ENCODE measurements around the gene TAMM41.
A peak's percentile ranks its signal among the peaks of the same experiment; 100 is the strongest.
"Not testable (repeated sequence)": the region's sequence is repeated elsewhere in the genome, so short reads cannot be mapped to it uniquely, and the experiment has no call there.

The TAMM41 gene

DNA sequence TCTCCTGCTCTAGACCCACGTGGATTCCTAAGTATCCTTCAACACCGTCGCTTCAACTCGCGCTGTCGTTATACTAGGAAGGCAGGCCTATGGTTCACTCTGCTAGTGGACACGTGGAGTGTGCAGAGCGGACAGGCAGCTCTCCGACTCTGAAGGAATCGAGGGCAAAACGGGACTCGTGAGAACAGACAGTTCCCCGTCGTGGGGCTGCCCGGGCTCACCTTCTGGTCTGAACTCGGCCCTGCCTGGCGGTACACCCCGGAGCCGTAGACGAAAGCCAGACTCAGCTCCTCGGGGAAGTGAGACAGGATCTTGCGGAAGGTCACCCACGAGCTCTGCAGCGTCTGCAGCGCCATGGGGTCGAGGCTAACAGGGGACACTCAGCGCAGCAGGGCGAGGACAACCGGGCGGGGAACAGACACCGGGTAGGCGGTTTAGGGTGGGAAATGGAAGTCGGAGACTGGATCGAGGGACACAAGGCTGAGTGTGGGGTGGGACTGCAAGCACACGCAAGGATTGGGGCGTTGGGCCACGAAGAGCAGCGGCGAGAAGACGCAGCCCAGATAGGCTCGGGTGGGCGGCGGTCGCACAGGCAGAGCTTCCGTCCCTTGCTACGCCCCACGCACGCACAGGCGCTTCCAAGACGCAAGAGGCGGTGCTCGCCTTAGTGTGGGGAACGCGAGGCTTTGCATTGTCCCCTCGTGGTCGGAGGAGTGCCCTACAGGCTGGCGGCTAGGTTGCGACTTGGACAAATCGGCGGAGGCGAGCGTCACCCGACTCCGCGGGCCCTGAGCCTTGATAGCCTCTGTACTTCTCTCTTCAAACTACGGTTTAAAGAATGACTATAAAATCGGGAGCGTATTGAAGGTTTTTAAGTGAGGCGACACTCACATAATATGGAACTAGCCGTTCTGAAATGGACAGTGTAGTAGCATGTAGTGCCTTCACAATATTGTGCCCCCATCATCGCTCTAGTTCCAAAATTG, at the start of gene TAMM41:
TSS of gene TAMM41 (minus strand) at position 605 of the 986 bp plus-strand sequence. CDS start at position 356, 249 bp downstream.
- peak; percentile 91 for DNase-seq (ENCODE audit: low spot score)

- no peak for DNase-seq (ENCODE audit: low spot score)
Observed at GRCh38 chr3:11878837-11879236, 32.2 kb upstream of the TAMM41 start.

DNA sequence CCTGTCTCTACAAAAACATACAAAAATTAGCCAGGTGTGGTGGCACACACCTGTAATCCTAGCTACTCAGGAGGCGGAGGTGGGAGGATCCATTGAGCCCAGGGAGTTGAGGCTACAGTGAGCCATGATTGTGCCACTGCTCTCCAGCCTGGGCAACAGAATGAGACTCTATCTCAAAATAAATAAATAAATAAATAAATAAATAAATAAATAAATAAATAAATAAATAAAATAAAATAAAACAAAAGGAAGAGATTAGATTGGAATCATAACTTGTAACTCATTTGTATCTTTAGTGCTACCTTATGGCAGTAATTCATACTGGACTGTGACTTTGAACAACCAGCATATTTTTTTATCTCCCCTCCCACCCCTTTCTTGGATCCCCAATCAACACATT, 28.0 kb upstream of the TAMM41 start:
- DNase-seq (ENCODE audit: low spot score): not testable (repeated sequence)

GRCh38 chr3:11863739-11864138, 17.1 kb upstream of the TAMM41 start:
- not testable (repeated sequence) for DNase-seq (ENCODE audit: low spot score)

GRCh38 chr3:11862584-11862983, 15.9 kb upstream of the TAMM41 start:
- not testable (repeated sequence) for DNase-seq (ENCODE audit: low spot score)

- DNase-seq (ENCODE audit: low spot score): not testable (repeated sequence)
Observed at GRCh38 chr3:11862145-11862544, 15.5 kb upstream of the TAMM41 start.

GRCh38 chr3:11860213-11860612, 13.5 kb upstream of the TAMM41 start:
- DNase-seq (ENCODE audit: low spot score): not testable (repeated sequence)

DNA sequence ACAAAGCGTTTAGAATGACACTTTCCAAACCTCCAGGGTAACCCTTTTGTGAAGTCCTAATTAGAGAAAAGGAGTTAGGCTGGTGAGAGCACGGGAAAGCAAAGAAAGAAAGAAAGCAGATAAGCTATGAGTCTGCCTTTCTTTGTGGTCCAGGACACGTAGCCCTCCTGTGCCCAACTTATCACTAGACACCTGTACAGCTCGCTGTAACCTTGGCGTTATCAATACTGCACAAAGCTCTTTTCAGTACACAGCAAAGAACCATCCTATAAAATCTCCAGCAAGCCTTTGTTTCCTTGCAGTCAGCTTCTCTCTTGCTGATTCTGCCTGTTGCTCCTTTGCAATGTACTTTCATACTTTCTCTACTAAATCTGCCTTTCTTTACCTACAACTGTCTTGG, 6.8 kb upstream of the TAMM41 start:
- no peak for DNase-seq (ENCODE audit: low spot score)

- no peak for DNase-seq (ENCODE audit: low spot score)
Observed at GRCh38 chr3:11850003-11850402, 3.3 kb upstream of the TAMM41 start.

GRCh38 chr3:11847607-11848006, 922 bp upstream of the TAMM41 start:
- DNase-seq (ENCODE audit: low spot score): no peak

GRCh38 chr3:11845651-11846050, 1.0 kb downstream of the TAMM41 start:
- DNase-seq (ENCODE audit: low spot score): no peak

DNA sequence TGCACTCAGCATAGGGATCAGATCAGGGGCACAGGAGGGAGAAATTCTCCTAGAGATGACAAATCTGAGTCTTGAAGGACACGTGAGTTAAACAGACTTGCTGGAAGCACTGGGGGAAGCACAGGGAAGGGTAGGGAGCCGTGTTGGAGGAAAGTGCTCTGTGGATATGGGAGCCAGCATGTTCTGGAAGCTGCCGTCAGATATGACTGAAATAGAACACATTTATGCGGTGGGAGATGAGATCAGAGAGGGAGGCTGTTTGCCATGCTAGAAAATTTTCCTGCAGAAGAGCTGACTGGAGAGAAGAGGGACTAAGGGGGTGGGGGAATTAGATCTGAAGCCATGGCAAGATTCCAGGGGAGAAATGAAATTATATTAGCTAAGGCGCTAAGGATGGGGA, 1.8 kb downstream of the TAMM41 start:
- DNase-seq (ENCODE audit: low spot score): no peak

DNA sequence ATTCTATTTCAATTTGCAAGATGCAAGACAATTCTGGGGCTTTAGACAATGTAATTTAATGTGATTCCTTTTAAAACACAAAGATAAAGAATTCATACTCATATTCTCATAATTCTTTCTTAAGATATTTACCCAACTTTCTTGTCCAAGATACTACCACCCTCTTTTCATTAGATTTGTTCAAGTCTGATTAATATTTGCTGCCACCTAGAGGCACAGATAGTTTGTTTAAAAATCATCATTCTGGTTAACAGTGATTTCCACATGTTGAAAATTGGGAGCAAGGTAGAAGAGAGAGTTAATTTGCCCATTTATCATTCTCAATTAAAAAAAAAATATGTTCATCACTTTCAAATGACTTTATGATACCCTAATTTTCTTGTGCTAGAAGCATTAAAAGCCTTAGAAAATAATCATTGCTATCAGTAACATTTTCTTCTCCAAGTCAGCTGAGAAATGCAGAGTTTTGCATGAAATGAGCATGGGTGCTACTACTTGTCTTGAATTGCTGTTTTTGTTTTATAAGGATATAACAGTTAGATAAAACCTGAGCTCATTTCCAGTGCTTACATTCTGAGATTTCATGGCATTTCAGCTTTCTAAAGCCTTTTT, 11.6 kb downstream of the TAMM41 start:
- peak; percentile 33 for DNase-seq (ENCODE audit: low spot score)

DNA sequence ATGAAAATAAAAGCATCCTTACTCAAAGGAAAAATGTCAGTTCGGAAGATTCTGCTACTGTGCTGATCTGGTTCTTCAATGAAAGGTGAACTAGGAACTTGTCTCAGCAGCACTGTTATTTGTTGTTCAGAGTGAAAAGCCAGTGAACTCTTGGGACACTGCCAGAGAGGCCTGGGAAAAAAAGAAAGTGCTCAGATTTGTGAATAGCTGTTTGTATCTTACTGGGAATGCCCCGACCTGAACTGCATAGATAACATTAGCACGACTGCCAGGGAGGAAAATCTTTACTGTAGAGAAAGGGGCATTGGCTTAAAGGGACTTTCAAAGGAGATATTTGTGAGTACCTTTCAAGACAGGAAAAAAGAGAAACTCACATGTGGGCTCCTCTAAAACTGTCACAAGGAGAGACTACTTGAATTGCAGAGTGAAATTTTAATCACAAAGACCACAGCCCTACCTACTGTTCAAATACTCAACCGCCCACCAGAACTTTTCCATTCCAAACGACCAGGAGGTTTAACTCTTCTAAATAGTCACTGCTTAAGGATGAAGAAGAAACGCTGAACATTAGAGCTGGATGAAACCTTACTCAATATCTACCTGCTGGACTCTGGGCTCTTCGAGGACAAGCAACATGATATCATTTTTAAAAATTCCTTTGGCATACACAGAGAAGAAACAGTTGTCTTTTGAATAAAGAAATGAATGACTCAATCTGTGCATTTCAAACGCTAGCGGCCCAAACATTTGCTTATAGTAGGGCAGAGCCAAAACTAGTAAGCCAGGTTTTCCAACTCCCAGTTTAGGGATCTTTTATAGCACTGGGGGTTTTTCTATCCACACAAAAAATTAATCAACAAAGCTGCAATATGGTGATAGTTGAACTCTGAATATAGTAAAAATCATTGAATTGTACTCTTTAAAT, 13.4 kb downstream of the TAMM41 start:
- no peak for DNase-seq (ENCODE audit: low spot score)

- no peak for DNase-seq (ENCODE audit: low spot score)
Observed at GRCh38 chr3:11829416-11829815, 17.3 kb downstream of the TAMM41 start.

DNA sequence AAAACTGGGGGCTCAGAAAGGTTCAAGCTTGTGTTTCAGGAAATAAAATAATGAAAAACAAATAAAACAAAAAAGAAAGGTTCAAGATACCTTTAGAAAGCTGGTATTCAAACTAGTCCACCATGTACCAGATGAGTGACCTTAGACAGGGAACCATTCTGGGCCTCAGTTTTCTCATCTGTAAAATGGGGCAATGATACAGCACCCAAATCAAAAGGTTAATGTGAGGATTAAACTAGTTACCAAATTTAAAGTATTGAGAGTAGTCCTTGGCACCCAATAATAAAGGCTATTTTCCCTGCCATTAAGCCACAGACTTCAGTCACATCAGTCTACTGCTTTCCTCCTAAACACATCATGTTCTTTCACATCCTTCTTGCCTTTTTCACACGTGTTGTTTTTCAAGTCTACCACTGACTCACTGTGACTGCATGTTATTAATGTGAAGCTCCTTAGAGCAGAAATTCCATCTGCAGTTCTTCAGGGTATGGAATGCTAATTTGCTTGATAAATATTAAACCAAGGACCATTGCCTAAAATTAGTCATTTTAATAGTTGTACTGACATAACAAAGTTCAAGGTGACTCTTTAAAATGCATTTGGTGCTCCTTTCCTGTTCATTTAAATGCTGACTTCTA, 19.9 kb downstream of the TAMM41 start:
- DNase-seq (ENCODE audit: low spot score): no peak

DNA sequence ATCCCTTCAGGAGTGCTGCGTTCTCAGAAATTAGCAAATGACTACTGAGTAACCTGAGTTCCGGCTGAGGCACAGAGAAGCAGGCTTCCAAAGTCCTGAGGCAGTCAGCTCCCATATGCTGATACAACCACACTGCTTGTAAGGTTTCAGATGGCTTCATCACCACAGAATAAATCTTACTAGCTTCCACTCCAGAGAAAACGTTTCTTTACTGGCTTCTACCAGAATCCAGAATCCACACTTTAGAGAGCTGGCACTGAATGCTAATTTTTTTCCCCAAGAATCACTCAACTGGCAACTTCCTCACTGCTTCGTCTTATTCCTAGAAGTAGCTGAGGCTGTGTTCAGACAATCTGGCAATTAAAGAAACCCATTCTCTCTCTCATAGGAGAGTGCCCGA, 21.4 kb downstream of the TAMM41 start:
- no peak for DNase-seq (ENCODE audit: low spot score)

DNA sequence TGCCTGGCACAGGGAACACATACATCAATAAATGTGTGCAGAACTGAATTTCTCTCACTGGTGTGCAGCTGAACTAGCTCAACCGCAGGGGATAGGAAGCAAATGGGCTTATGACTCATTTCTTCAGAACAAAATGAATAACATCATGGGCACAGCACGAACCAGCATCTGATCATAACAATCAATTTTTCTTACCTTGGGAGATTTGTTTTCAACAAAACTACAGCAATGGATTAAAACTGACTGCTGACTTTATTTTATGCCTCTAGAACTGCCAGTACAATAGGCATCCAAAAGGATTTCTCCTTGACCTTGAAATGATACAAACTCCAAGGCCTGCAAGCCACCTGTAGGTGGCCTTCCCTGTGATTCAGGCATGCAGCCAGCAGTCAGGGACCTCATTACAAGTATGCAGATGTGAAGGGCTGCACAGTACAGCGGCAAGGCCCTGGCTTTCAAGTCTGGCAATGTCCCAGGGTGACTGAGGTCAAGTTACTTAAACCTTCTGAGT, 26.1 kb downstream of the TAMM41 start:
- no peak for DNase-seq (ENCODE audit: low spot score)

- no peak for DNase-seq (ENCODE audit: low spot score)
Observed at GRCh38 chr3:11819146-11819689, 27.5 kb downstream of the TAMM41 start.

DNA sequence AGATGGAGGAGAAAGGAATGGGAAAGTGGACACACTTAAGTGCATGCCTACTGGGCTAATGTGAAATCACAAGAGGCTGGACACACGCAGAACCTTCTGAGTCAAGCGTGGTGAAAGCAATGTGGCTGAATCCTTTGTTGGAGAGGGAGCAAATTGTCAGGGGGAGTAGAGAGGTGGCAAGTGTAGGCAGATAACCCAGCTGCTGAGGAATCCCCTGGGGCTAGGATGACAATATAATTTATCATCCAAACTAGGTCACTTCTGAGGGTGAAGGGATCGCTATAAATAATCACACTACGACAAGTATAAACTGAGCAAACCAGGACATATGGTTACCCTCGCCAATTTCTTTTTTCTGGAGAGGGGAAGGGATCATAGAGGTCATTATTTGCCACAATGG, 28.7 kb downstream of the TAMM41 start:
- no peak for DNase-seq (ENCODE audit: low spot score)

DNA sequence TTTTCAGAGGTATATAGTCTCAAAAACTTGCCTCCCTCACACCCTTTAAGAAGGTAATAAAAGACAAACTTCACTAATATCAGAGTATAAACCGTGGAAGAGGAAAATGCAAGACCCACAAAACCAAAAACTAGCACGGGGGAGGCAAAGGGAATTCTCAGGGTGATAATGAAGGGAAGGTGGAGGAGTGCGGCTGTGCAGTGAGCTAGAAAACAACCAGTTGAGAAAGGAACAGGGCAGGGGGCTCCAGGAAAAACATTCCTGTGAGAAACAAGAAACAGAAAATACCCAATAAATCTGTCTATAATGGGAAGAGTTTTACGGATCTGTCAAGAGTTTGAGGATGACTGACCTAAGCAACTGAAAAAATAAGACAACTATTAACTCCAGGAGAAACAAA, 31.6 kb downstream of the TAMM41 start:
- no peak for DNase-seq (ENCODE audit: low spot score)
